ENCODE data around the gene NIM1K. TPM values are rescaled to one million over a fixed set of nuclear protein-coding genes. Genes with fewer than 3 reads are reported as not detected.
"Not testable (repeated sequence)": the region's sequence is repeated elsewhere in the genome, so short reads cannot be mapped to it uniquely, and the experiment has no call there.

NIM1K gene
- total RNA-seq, 1 donor from 2014 or later = 0.77 TPM

DNA sequence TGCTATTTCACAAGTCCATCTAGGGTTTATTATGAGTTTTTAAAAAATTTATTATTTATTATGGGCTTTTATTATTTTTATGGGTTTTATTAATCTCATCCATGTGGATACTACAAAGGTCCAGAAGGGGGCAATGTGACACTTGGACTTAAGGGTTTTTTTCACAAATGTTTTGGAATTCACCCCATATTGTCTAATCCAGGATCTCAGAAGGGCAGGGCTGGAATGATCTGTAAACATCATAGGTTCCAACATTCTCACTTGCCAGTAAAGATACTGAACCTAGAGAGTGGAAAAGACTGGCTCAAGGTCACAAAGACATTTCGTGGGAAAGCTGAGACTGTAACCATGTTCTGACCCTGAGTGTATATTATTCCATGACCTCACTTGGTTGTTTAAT lies 35.6 kb downstream of the NIM1K start:
- intact Hi-C loops (cut with micrococcal nuclease) = loop anchor here (1.0 kb wide), 1 partner anchor 162 kb away; no protein-coding TSS in a partner anchor

DNA sequence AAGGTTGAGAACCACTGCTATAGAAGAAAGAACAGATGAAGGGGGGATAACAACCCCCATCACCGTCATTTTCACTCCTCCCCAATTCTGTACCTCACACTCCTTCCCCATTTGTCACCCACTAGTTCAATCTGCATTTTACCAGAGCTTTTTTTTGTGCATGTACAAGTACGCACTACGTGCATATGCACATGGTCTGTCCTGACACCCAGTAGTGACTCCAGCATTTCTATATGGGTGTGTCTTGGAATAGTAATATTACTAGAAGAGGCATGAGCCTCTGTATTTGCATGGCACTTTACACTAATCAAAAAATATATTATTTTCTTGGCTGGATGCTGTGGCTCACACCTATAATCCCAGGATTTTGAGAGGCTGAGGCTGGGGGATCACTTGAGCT lies 38.7 kb downstream of the NIM1K start:
- intact Hi-C loops (cut with micrococcal nuclease) = loop anchor here (5.0 kb wide), 1 partner anchor 252 kb away; the partner anchor contains the start of gene TMEM267

GRCh38 chr5:43231977-43232376 lies 40.0 kb downstream of the NIM1K start:
- intact Hi-C loops (cut with micrococcal nuclease) = loop anchor here (2.0 to 5.0 kb wide), 2 partner anchors 39 to 250 kb away; partner anchors contain the start of genes NIM1K and TMEM267

- intact Hi-C loops (cut with micrococcal nuclease) = loop anchor here (2.0 to 5.0 kb wide), 2 partner anchors 40 to 249 kb away; partner anchors contain the start of genes NIM1K and TMEM267
Measured at GRCh38 chr5:43232943-43233833, 41.2 kb downstream of the NIM1K start.

DNA sequence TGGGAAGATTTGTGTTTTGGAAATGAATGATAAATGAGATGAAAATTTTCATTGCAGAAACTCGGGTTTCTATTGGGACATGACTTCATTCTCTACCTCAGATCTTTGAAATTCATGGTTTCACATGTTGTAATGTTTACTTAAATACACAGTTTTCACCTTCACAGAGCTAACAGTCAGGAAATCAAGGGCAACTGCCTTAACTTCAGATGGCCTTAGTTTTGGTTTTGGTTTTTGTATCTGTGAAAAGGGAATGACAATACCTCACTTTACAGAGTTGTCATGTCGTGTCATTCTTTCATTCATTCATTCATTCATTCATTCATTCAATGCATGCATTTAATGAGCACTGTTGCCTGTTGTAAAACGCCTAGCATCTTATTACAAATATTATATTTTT lies 41.9 kb downstream of the NIM1K start:
- intact Hi-C loops (cut with micrococcal nuclease) = loop anchor here (1.0 to 5.0 kb wide), 5 partner anchors 41 to 248 kb away; partner anchors contain the start of genes HMGCS1, NIM1K and TMEM267

- intact Hi-C loops (cut with micrococcal nuclease) = no loop called here
Measured at GRCh38 chr5:43236653-43237355, 44.8 kb downstream of the NIM1K start.

DNA sequence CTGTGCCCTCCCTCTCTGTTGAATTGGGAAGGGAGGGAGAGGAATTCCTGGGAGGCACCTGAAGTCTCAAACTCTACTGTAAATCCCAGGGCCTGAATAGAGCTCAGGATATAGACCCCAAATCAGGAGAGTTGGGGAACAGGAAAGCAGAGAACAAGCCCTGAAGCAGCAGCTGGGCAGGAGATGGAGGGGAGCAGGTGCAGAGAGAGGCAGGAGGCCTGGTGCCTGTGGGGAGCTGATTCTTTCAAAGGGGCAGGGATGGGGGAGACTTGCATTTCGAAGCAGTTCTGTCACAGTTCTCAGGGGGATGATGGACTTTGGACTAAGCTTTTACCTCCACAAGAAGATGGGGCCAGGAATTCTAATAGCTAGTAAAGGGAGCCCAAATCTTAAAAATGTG lies 50.2 kb downstream of the NIM1K start:
- intact Hi-C loops (cut with micrococcal nuclease) = no loop called here

DNA sequence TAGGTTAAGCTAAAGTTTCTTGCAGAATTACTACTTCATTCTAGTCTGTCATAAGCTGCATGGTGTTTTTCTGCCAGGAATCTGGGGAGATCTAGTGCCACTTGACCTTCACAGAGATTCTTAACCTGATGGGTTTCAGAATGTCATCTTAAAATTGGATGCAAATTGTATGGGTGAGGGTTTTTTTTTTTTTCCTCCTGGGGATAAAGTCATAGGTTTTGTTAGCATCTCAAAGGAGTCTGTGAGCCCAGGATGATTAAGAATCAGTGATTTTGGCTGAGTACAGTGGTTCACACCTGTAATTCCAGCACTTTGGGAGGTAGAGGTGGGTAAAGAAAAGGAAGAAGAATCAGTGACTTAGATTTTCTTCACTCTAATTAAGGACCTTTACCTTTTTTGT lies 51.2 kb downstream of the NIM1K start:
- intact Hi-C loops (cut with micrococcal nuclease) = no loop called here

DNA sequence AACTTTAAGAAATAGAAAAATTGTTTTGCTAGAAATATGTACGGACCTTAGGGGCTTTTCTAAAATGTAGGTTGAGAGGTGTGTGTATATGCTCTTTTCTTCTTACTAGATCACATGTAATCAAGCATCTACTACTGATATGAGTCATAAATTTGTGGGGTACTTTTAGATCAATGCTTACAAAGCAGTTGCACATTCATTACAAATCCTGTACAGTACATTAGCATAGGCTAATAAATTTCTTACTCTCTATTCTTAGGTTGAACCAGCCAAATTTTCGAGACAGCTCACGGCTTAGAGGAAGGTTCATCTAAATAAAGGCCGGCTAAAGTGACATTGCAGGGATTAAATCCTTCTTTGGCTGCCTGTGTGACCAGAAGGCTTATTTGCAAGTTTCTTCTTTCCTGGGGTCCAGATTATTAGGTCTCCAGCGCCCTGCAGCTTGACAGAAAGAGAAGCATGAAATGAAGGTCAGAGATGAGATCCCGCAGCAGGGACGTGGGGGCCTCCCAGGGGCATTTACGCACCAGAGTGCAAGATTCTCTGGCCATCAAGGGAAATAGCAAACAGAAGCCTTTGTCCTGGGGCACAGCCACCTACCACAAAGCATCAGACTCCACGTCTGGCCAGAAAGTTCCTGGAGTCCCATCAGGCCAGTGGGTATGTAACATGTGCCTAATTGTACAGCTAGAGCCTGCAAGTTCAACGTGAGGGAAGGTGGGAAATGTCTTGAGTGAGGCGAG lies 53.0 kb downstream of the NIM1K start:
- intact Hi-C loops (cut with micrococcal nuclease) = no loop called here

- intact Hi-C loops (cut with micrococcal nuclease) = no loop called here
Measured at GRCh38 chr5:43245724-43246385, 53.8 kb downstream of the NIM1K start.

GRCh38 chr5:43251754-43252153 lies 59.7 kb downstream of the NIM1K start:
- intact Hi-C loops (cut with micrococcal nuclease) = no loop called here

DNA sequence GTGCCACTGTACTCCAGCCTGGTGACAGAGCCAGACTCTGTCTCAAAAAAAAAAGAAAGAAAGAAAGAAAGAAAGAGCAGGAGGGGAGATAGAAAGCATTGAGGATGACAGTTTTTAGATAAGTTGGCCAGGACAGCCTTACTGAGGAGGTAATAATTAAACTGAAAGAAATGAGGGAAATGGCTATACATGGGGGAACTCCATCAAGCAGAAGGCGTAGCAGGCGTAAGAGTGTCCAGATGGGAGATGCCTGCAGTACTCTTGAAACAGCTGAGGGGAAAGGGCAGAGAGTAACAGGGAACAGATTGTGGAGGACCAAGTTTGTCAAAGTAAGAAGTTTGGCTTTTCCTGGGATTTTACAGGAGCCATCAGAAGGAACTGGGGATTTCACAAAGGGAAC lies 63.7 kb downstream of the NIM1K start:
- intact Hi-C loops (cut with micrococcal nuclease) = no loop called here

DNA sequence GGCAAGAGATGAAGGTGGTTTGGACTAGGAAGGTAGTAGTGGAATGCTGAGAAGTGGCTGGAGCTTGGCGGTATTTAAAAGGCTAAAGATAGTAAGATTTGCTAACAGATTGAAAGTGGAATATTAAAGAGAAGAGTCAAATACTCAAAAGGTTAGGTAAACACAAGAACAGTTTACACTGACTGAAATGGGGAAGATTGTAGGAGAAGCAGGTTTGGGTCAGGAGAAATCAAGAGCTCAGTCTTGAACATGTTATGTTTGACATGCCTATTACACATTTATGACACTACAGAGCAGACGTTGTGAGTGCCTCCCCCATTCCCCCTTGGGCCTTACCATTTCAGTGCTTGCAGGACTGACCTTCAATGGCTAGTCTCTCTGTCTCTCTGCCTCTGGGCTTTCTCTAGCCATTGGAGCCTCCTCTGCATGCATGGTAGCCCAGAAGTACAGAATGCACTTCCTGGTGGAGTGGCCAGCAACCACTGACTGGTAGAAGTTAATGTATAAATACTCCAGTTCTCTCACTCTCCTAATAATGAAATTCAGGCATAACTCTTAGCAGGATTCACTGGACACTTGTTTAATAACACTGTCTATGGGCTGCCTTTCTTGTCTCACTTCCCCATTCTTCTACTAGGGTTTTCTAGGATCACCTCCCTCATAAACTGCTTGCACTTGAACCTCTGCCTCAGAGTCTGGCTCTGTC lies 64.4 kb downstream of the NIM1K start:
- intact Hi-C loops (cut with micrococcal nuclease) = no loop called here

DNA sequence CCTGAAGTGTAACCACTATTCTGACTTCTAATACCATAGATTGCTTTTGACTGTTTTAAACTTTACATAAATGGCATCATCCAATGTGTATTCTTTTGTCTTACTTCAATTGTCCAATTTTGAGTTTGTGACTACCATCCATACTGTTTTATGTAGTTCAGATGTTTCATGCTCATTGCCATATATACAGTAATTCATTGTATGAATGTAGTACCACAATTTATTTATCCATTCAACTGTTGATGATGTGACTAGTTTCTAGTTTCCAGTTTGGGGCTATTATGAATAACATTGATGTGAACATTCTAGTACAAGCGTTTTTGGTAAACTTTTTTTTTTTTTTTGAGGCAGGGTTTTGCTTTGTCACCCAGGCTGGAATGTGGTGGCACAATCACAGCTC lies 66.1 kb downstream of the NIM1K start:
- intact Hi-C loops (cut with micrococcal nuclease) = no loop called here

DNA sequence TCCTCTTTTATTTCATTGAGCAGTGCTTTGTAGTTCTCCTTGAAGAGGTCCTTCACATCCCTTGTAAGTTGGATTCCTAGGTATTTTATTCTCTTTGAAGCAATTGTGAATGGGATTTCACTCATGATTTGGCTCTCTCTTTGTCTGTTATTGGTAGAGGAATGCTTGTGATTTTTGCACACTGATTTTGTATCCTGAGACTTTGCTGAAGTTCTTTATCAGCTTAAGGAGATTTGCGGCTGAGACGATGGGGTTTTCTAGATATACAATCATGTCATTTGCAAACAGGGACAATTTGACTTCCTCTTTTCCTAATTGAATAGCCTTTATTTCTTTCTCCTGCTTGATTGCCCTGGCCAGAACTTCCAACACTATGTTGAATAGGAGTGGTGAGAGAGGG lies 70.2 kb downstream of the NIM1K start:
- intact Hi-C loops (cut with micrococcal nuclease) = not testable (repeated sequence)

DNA sequence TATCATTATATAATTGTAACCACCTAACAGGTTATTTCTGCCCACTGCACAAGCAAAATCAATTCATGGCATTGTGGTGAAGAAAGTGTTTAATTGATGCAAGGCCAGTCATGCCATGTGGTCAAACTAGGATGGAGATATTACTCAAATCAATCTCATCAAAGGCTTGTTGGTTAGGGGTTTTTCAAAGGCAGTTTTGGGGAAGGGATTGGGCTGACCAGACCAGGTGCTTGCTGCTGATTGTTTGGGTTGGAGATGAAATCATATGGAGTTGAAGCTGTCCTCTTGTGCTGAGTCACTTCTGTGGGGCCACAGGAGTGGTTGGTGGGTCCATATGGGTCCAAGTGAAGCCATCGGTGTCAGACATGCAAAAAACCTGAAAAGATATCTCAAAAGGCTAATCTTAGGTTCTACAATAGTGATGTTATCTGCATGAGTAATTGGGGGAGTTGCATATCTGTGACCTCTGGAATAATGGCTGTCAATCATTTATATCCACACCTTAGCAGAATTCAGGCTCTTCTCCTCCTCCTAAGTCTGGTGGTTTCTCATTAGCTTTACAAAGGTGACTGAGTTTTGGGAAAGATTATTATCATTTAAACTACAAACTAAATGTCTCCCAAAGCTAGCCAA lies 76.3 kb downstream of the NIM1K start:
- intact Hi-C loops (cut with micrococcal nuclease) = no loop called here

GRCh38 chr5:43270645-43271044 lies 78.6 kb downstream of the NIM1K start:
- intact Hi-C loops (cut with micrococcal nuclease) = no loop called here

DNA sequence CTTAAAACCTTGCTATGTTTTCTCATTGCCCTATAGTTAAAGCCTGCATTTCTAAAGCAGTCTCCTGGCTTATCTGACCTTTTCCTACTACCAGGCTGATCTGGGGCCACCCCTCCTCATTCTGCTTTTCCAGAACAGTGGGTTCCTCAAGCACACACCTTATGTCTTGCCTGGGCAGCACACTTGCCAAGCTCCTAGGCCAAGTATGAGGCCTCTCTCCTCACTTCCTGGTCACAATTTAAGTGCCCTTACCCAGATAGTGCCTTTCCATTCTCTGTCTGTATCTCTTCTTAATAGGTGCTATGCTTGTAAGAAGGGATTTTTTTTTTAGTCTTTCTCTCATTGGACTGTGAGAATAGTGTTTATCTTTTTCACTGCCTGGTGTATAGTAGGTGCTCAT lies 81.5 kb downstream of the NIM1K start:
- intact Hi-C loops (cut with micrococcal nuclease) = no loop called here

- intact Hi-C loops (cut with micrococcal nuclease) = no loop called here
Measured at GRCh38 chr5:43274435-43275114, 82.5 kb downstream of the NIM1K start.
